Skeletal muscle cell (primary cell): Measurements from ENCODE around the gene RAB38.

Experiments used
- DNase-seq: peaks from one replicate; pipeline ENCODE4 v3.0.0-alpha.2; 2010; ENCODE audit warnings: low read depth
- H3K4me3 ChIP-seq: 2 replicates; pipeline ENCODE4 v1.5.1; 2011; ENCODE audit warnings: low read depth, mild to moderate bottlenecking, control low read depth, low read length, moderate library complexity

The RAB38 gene

GRCh38 chr11:88174709-88175568 is at the start of gene RAB38:
Gene RAB38, minus strand, starts transcription at chr11:88175443. Its CDS starts 59 bp downstream, at chr11:88175384.
- peak within 1 kb of the TSS; percentile 49 for H3K4me3 ChIP-seq
- DNase-seq, result peak; percentile 72

GRCh38 chr11:88213406-88213805 is 38.2 kb upstream of the RAB38 start:
- H3K4me3 ChIP-seq, result no peak overlapping the region
- no peak for DNase-seq

GRCh38 chr11:88212300-88212699 is 37.1 kb upstream of the RAB38 start:
- DNase-seq, result no peak
- H3K4me3 ChIP-seq, result no peak overlapping the region

- DNase-seq, result no peak
- no peak overlapping the region for H3K4me3 ChIP-seq
Observed at GRCh38 chr11:88208745-88209144, 33.5 kb upstream of the RAB38 start.

- no peak overlapping the region for H3K4me3 ChIP-seq
- peak; percentile 17 for DNase-seq
Observed at GRCh38 chr11:88206751-88207150, 31.5 kb upstream of the RAB38 start.

- DNase-seq, result no peak
Observed at GRCh38 chr11:88204353-88204752, 29.1 kb upstream of the RAB38 start.

GRCh38 chr11:88203604-88204003 is 28.4 kb upstream of the RAB38 start:
- no peak overlapping the region for H3K4me3 ChIP-seq
- no peak for DNase-seq

More at GRCh38 chr11:88204353-88204752, 29.1 kb upstream of the RAB38 start:
- H3K4me3 ChIP-seq, result no peak overlapping the region

- H3K4me3 ChIP-seq, result no peak overlapping the region
- DNase-seq, result no peak
Observed at GRCh38 chr11:88202498-88202897, 27.3 kb upstream of the RAB38 start.

- H3K4me3 ChIP-seq, result no peak overlapping the region
- DNase-seq, result no peak
Observed at GRCh38 chr11:88196393-88196792, 21.1 kb upstream of the RAB38 start.

- DNase-seq, result no peak
- no peak overlapping the region for H3K4me3 ChIP-seq
Observed at GRCh38 chr11:88195908-88196307, 20.7 kb upstream of the RAB38 start.

GRCh38 chr11:88194990-88195389 is 19.7 kb upstream of the RAB38 start:
- H3K4me3 ChIP-seq, result no peak overlapping the region
- DNase-seq, result no peak

GRCh38 chr11:88193278-88193677 is 18.0 kb upstream of the RAB38 start:
- DNase-seq, result no peak
- no peak overlapping the region for H3K4me3 ChIP-seq

GRCh38 chr11:88188932-88189253 is 13.7 kb upstream of the RAB38 start:
- H3K4me3 ChIP-seq, result no peak overlapping the region

GRCh38 chr11:88188251-88188931 is 13.1 kb upstream of the RAB38 start:
- no peak overlapping the region for H3K4me3 ChIP-seq
- no peak for DNase-seq

More at GRCh38 chr11:88188932-88189253, 13.7 kb upstream of the RAB38 start:
- no peak for DNase-seq

GRCh38 chr11:88183233-88183632 is 8.0 kb upstream of the RAB38 start:
- DNase-seq, result no peak
- no peak overlapping the region for H3K4me3 ChIP-seq

- H3K4me3 ChIP-seq, result no peak overlapping the region
- DNase-seq, result no peak
Observed at GRCh38 chr11:88181776-88182175, 6.5 kb upstream of the RAB38 start.

- DNase-seq, result peak; percentile 55
- H3K4me3 ChIP-seq, result no peak overlapping the region
Observed at GRCh38 chr11:88179971-88180629, 4.9 kb upstream of the RAB38 start.

- no peak overlapping the region for H3K4me3 ChIP-seq
- peak; percentile 81 for DNase-seq
Observed at GRCh38 chr11:88179141-88179540, 3.9 kb upstream of the RAB38 start.

GRCh38 chr11:88178191-88178590 is 2.9 kb upstream of the RAB38 start:
- H3K4me3 ChIP-seq, result no peak overlapping the region
- DNase-seq, result peak; percentile 69

- H3K4me3 ChIP-seq, result no peak overlapping the region
- no peak for DNase-seq
Observed at GRCh38 chr11:88175569-88176075, 379 bp upstream of the RAB38 start.
